Memory B cell (primary cell): Measurements from ENCODE around the gene BAIAP2.

Experiments
- ATAC-seq: fragments of 150-1000 bp; cut with Tn5 transposase; 2 replicates; pipeline ENCODE4 v1.10.0; 2021; ENCODE audit warnings: low read depth, mild to moderate bottlenecking, moderate library complexity
- DNase-seq, 2 donors: peaks; one replicate each; pipeline ENCODE4 v3.0.0; 2022; ENCODE audit warnings: low spot score in 2 of 2
- H3K27ac Mint-ChIP-seq: one replicate; pipeline ENCODE4 v1.8.0; 2022; ENCODE audit warnings: mild to moderate bottlenecking, moderate library complexity, mixed read lengths
- H3K27me3 Mint-ChIP-seq: one replicate; pipeline ENCODE4 v1.8.0; 2022; ENCODE audit warnings: mixed read lengths
- H3K36me3 Mint-ChIP-seq: one replicate; pipeline ENCODE4 v1.8.0; 2022; ENCODE audit warnings: mild to moderate bottlenecking, mixed read lengths
- H3K4me1 Mint-ChIP-seq: one replicate; pipeline ENCODE4 v1.8.0; 2022; ENCODE audit warnings: mixed read lengths
- H3K4me3 Mint-ChIP-seq: one replicate; pipeline ENCODE4 v1.8.0; 2022; ENCODE audit warnings: mild to moderate bottlenecking, moderate library complexity, mixed read lengths
- H3K9me3 Mint-ChIP-seq: one replicate; pipeline ENCODE4 v1.8.0; 2022; ENCODE audit warnings: mixed read lengths

The BAIAP2 gene

DNA sequence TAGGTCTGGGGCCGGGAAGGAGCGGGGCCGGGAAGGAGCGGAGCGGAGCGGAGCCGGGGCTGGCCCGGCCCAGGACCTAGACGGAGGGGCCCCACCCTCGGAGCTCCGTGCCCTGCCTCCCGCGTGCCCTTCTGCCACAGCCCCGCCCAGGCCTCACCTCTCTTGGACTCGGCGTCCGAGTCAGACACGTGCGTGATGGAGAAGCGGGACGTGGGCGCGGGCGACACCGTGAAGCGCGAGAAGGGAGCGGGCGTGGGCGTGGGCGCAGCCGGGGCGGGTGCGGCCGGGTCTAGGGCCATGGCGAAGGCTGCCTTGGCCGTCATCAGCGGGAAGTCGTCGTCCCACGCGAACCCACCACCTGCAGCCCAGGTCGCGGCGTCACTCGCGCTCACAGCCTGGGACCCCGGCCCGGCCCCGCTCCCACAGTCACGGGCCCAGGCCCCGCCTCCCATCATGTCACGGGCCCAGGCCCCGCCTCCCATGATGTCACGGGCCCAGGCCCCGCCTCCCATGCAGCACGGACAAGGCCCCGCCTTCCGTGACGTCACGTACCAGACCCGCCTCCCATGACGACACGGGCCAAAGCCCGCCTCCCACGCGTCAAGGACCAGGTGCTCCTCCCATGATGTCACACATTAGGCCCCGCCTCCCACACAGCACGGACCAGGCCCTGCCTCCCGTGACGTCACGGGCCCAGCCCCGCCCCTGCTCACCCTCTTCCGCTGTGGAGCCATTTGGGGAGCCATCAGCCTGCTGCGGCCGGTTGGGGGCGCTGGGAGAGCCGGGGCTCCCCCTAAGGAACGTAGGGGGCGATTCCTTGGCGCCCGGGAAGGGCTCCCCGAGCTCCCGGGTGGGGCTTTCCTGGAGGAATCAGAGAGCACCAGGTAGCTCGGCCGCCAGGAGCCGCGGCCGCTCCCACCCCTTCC, 84.5 kb downstream of the BAIAP2 start:
- ATAC-seq: peak; percentile 79
- Mint-ChIP-seq H3K27me3 (peaks cover 8% of the 10 kb centered on the region), H3K4me1 (peaks cover 9% of the 10 kb centered on the region), H3K27ac (peak overlapping the region; percentile 77), H3K4me3 (peak overlapping the region; percentile 83), H3K9me3 (no peaks in the 10 kb centered on the region), H3K36me3 (no peaks in the 10 kb centered on the region)
- peak; percentile 91 to 95 for DNase-seq

DNA sequence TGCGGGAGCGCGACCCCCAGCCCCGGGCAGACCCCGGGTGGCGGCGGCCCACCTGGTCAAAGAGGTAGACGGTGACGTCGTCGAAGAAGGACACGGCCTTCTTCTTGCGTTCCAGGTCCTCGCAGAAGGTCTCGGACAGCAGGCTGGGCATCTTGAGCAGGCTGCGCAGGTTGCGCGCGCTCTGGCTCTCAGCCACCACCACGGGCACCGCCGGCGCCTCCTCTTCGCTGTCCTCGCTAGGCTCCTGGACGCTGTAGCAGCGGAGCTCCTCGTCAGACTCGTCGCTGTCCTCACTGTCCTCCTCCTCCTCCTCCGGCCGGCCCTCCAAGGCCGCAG, 85.2 kb downstream of the BAIAP2 start:
- Mint-ChIP-seq H3K27ac (no peak overlapping the region), H3K9me3 (no peaks in the 10 kb centered on the region), H3K36me3 (no peaks in the 10 kb centered on the region), H3K27me3 (peaks cover 6% of the 10 kb centered on the region), H3K4me1 (peaks cover 9% of the 10 kb centered on the region), H3K4me3 (no peak overlapping the region)
- ATAC-seq (no peak), DNase-seq (no peak)

DNA sequence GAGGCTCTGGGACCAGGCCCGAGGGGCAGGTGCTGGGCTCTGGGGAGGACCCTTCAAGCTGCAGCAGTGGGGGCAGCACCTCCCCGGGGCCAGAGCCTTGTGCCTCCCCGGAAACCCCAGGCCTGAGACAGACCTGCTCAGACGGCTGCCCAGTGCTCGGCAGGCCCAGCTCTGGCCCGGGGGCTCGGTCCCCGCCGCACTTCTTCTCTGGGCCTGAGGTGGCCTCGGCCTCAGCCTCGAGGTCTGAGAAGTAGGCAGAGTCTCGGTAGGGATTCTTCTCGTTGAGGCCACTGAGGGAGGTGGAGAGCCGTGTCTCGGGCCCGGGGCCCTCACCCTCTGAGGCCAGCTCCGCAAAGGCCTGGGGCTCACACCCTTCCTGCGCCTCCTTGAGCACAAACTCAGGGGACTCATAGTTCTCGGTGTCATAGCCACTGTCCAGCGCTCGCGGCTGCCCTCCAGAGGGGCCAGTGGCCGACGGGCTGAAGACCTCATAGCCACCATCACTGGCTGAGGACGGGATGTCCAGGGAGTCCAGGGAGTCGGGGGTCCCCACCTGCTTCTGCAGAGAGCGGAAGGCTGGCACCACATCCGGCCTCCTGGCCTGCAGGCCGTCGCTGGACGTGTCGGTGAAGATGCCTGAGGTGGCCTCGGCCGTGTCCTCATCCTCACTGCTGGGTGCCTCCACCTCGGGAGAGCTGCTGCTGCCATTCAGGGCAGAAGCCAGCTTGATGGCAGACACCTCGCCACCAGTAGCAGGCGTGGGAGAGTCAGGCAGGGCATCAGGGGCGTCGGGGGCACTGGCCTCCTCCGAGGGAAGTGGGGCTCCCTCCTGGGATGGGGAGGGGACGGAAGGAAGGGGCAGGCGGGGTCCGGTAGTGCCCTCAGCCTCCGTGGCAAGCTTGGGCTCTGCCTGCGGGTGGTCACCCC, 86.0 kb downstream of the BAIAP2 start:
- H3K9me3 Mint-ChIP-seq: no peaks in the 10 kb centered on the region
- H3K36me3 Mint-ChIP-seq: no peaks in the 10 kb centered on the region
- ATAC-seq (no peak), DNase-seq (no peak)
- H3K4me1 Mint-ChIP-seq: peaks cover 9% of the 10 kb centered on the region
- no peak overlapping the region for H3K4me3 Mint-ChIP-seq
- H3K27ac Mint-ChIP-seq: no peak overlapping the region
- peaks cover 3% of the 10 kb centered on the region for H3K27me3 Mint-ChIP-seq

DNA sequence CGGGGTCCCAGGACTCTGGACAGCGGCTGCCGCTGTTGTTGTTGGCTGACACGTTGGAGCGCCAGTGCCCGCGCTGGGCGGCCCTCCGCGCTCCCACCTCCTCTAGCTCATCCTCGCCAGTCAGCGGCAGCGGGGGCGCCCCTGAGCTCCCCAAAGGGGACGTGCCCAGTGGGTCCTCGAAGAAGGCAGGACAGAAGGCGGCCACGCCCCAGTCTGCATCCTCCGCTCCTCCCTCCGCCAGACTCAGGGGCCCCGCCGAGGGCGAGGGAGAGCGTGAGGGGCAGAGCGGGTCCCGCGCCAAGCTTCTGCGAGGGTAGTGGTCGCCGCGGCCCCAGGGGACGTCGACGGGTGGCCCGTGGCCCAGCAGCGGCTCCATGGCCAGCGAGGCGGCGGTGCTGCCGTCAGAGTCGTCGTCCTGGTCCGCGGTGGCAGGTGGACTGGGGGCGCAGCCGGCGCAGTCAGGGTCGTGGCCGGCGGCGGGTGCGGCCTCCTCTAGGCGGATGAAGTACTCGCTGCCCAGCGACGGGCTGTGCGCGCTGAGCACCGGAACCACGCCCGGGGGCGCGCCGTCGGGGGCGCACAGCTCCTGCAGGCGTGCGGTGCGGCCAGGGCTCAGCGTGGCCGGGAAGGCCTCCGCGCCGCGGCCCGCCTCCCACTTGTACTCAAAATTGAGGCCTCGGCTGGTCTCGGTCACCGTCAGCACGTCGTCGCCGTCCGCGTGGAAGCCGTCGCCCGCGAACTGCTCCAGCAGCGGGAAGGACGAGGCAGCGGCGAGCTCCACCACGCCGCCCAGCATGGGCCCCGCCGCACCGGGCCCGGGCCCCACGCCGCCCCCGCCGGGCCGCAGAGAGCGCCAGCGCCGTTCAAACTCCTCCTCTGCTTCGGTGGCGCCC, 87.1 kb downstream of the BAIAP2 start:
- ATAC-seq (no peak), DNase-seq (no peak)
- Mint-ChIP-seq H3K4me1 (peaks cover 9% of the 10 kb centered on the region), H3K36me3 (no peaks in the 10 kb centered on the region), H3K9me3 (no peaks in the 10 kb centered on the region), H3K4me3 (no peak overlapping the region), H3K27ac (no peak overlapping the region), H3K27me3 (peaks cover 3% of the 10 kb centered on the region)

DNA sequence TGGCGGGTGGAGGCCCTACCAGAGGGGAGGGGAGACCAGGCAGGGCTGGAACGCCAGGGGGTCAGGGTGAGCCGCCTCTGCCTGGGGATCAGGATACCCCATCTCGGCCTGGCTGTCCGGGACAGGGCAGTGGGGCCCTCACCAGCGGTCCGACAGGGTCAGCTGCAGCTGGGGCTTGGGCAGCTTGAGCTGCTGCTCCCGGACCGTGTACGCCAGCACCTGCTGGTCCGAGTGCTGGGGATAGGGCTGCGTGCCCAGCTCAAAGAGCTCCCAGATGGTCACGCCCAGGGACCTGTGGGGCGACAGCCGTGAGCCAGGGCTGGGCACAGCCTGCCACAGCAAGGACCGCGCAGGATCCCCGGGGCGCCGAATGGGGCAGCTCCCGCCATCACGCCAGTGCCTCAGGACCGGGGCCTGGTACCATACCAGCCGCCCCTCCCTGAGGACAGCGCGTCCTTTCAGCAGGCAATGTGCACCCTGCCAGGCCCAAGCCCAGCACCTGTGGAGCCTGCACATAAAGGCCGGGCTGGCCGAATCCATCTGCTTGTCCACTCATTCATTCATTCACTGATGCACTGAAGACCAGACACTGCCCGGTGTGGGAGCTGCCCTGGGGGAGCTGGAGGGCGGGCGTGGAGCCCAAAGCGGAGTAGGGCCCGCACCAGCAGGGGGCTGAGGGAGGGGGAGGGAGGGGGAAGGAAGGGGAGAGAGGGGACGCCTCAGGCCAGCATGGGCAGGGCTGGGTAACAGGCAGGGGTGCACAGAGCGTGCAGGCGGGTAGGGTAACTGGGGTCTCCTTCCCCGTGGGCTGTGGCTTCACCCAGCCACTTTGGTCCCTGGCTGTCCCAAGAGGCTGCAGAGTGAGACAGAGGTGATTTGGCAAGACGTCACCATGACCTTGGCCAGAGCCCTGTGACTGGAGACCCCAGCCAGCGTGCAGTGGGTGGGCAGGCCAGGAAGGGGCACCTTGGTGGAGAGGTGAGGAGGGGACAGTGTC, 88.4 kb downstream of the BAIAP2 start:
- H3K36me3 Mint-ChIP-seq: no peaks in the 10 kb centered on the region
- H3K9me3 Mint-ChIP-seq: no peaks in the 10 kb centered on the region
- H3K4me3 Mint-ChIP-seq: no peak overlapping the region
- ATAC-seq: no peak
- DNase-seq: no peak
- H3K27ac Mint-ChIP-seq: no peak overlapping the region
- H3K27me3 Mint-ChIP-seq: peaks cover 3% of the 10 kb centered on the region
- peaks cover 9% of the 10 kb centered on the region for H3K4me1 Mint-ChIP-seq

DNA sequence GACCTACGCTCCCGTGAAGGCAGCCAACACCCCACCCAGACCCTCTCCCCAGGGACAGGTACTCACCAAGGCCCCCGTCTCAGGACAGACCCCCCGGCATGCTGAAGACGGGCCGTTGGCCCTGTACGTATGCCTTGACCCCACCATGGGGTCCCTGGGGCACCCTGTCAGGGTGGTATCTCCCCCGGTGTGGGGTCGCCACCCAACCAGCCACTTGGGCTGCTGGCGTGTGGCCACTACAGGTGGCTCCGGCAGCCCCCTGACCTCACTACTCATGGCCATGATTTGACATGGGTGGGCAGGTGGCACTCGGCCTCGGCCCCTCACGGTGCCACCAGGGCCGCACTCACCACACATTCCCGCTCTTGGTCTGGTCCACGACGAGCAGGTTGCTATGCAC, 89.4 kb downstream of the BAIAP2 start:
- H3K36me3 Mint-ChIP-seq: no peaks in the 10 kb centered on the region
- H3K4me3 Mint-ChIP-seq: no peak overlapping the region
- peaks cover 2% of the 10 kb centered on the region for H3K4me1 Mint-ChIP-seq
- no peak for DNase-seq
- H3K27ac Mint-ChIP-seq: no peak overlapping the region
- H3K9me3 Mint-ChIP-seq: no peaks in the 10 kb centered on the region
- ATAC-seq: no peak
- H3K27me3 Mint-ChIP-seq: no peaks in the 10 kb centered on the region

DNA sequence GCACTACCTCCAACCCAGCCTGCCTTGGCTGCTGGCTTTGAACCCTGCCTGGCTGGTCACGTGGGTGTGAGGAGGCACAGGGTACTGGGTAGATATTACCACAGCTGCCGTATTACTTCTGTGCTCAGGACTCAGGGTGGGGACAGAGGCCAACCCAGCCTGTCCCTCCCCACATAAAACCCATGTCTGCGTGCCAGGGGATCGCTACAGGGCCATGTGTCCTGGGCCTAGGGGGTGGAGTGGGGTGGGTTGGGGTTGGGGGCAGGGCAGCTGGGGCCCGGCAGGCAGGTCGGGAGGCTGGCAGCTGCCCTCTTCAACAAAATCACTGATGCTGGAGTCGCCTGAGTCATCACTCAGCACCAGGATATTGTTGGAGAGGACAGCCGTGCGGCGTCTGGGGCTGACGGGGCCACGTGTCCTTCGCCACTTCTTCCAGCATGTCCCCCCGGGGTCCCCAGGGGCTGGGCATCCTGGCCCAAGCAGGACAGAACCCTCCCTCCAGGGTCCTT, 90.7 kb downstream of the BAIAP2 start:
- no peak for DNase-seq
- H3K27ac Mint-ChIP-seq: no peak overlapping the region
- no peaks in the 10 kb centered on the region for H3K27me3 Mint-ChIP-seq
- no peak for ATAC-seq
- no peaks in the 10 kb centered on the region for H3K9me3 Mint-ChIP-seq
- H3K4me3 Mint-ChIP-seq: no peak overlapping the region
- no peaks in the 10 kb centered on the region for H3K36me3 Mint-ChIP-seq
- no peaks in the 10 kb centered on the region for H3K4me1 Mint-ChIP-seq

DNA sequence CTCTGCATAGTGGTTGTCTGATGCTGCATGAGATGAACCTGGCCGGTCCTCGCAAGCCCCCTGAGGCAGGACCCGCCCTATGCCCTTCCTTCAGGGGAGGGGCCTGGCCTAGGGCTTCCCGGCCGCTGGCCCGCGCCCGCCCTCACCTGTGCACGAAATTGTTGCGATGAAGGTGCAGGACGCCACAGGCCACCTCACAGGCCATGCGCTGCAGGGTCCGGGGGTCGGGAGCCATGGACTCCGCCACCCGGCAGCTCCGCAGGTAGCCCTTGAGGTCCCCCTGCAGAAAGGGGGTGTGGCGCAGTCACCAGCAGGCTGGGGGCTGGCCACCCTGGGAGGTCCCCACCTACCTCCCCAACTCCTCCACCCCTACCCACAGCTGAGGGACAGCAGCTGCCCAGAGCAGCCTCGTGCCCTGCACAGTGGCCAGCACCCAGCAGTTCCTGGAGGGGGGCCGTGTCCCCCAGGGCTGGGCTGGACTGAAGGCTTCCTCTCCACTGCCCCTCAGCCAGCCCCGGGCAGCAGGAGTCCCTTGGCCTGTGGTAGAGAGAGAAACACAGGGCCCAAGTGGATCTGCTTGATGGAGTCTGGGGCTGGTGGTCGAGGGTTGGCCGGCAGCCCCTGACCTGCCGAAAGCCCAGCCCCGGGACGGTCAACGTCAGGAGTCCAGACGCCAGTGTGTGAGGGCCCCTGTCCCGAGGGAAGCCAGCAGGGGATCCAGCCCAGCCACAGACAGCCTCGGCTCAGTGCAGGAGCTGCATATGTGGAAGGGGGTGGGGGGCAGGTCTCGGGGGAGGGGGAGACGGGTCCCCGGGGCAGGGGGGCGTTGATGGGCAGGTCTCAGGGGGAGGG, 91.6 kb downstream of the BAIAP2 start:
- ATAC-seq (no peak), DNase-seq (no peak)
- Mint-ChIP-seq H3K27ac (no peak overlapping the region), H3K9me3 (no peaks in the 10 kb centered on the region), H3K36me3 (no peaks in the 10 kb centered on the region), H3K27me3 (no peaks in the 10 kb centered on the region), H3K4me1 (no peaks in the 10 kb centered on the region), H3K4me3 (no peak overlapping the region)

DNA sequence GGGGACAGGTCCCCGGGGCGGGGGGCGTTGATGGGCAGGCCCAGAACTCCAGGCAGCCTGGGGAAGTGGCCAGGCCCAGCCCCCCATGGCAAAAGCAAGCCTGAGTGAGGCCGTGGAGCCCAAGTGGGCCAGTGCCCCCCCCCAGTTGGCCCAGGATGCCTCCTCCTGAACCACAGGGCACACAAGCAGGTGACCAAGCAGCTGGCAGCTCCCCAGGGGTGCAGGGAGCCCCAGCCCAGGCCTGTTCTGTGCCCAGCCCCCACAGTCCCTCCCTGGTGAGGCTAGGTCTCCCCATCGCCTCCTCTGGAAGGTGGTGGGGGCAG, 92.1 kb downstream of the BAIAP2 start:
- Mint-ChIP-seq H3K27me3 (no peaks in the 10 kb centered on the region), H3K36me3 (no peaks in the 10 kb centered on the region), H3K9me3 (no peaks in the 10 kb centered on the region), H3K27ac (no peak overlapping the region), H3K4me3 (no peak overlapping the region), H3K4me1 (no peaks in the 10 kb centered on the region)
- no peak for ATAC-seq
- DNase-seq: no peak

DNA sequence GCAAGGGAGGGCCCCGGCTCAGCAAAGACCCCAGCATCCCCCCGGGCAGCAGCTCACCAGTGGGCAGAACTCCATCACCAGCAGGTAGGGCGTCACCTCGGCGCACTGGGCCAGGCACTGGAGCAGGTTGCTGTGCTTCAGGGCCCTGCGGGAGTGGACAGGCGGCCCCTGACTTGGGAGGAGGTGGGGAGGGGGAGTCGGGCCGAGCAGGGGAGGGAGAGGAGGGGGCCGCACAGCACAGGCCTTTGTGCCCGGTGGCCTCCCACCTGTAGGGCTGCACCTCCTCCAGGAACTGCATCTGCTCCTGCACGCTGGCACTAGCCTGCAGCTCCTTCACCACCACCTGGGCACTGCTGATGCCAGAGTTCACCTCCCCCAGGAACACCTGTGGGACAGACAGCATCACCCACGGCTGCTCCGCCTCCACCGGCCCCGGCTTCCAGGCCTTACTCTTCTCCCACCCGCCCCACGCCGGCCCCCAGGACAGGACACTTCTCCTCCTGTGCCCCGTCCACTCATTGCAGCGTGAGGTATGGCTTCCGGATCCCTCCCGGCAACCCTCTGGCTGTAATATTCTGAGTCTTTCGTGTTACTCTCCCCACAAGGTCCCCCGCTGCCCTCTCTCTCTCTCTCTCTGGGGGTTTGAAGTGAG, 92.7 kb downstream of the BAIAP2 start:
- DNase-seq: no peak
- ATAC-seq: no peak
- Mint-ChIP-seq H3K27me3 (no peaks in the 10 kb centered on the region), H3K4me1 (no peaks in the 10 kb centered on the region), H3K36me3 (no peaks in the 10 kb centered on the region), H3K27ac (no peak overlapping the region), H3K9me3 (no peaks in the 10 kb centered on the region), H3K4me3 (no peak overlapping the region)

DNA sequence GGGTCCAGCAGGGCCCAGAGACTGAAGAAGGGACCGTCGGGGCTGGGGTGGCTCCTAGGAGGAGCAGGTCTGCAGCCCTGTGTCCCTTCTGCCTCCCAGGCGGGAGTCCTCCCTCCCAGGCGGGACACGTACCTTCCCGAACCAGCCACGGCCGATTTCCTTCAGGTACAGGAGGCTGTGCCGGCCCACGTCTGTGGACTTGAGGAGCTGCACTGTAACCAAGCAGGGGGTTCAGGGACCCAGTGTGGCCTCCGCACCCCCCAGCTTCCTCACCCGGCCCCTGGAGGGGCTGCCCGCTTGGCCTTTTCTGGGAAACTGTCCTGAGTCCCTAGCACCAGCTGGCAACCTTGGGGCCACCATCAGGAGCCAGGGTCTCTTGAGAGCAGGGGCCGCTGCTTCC, 93.4 kb downstream of the BAIAP2 start:
- Mint-ChIP-seq H3K9me3 (no peaks in the 10 kb centered on the region), H3K4me1 (no peaks in the 10 kb centered on the region), H3K27ac (no peak overlapping the region), H3K36me3 (no peaks in the 10 kb centered on the region), H3K27me3 (no peaks in the 10 kb centered on the region), H3K4me3 (no peak overlapping the region)
- ATAC-seq: no peak
- no peak for DNase-seq

DNA sequence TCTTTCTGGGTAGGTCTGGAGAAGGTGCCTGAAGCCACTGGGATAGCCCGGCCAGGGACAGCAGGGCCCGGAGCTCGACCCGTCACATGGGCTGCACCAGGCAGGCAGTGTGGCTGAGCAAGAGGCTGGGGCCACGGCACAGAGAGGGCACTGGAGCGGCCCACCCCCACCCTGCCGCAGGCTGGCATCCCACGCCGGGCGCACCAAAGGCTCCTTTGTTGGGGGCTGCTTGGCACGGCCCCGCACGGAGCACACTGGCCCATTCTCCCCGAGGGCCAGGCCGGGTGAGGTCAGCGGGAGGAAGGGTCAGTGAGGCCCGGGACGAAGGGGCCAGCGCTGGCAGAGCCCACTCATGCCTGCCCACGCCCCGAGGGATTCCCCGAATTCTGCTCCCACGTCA, 93.8 kb downstream of the BAIAP2 start:
- ATAC-seq (no peak), DNase-seq (no peak)
- no peaks in the 10 kb centered on the region for H3K36me3 Mint-ChIP-seq
- no peak overlapping the region for H3K4me3 Mint-ChIP-seq
- no peak overlapping the region for H3K27ac Mint-ChIP-seq
- no peaks in the 10 kb centered on the region for H3K4me1 Mint-ChIP-seq
- H3K9me3 Mint-ChIP-seq: no peaks in the 10 kb centered on the region
- H3K27me3 Mint-ChIP-seq: no peaks in the 10 kb centered on the region
